ENCODE measurements around the gene PRSS12.

- no peak for TF ChIP-seq CTCF (IDR thresholded peaks at IDR 0.05)
- TF ChIP-seq POLR2A (IDR thresholded peaks at IDR 0.05), result no peak
Measured at GRCh38 chr4:118345813-118346212, 7.0 kb downstream of the PRSS12 start.
